ENCODE results near the gene SIRPA.

DNA sequence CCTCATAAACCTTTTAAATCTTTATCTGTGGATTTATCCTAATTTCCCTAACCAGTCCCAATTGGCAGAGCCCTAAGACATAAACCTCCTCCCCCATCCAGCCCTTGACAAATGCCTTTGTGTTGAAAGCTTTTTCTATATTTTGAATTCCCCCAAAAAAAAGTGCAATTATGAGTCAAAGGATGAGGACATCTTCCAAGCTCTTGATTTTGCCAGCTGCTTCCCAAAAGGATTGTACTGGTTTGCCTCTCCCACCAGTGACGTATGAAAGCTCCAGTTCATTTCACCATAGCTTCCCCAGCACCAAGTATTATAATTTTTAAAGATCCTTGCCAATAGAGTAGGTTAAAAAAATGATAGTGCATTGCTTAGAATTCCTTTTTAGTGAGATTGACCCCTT is 38.9 kb downstream of the SIRPA start:
- TF ChIP-seq POLR2A (IDR thresholded peaks at IDR 0.05; ENCODE audit: low read depth, low read length) (no peak), YBX1 (IDR thresholded peaks at IDR 0.05) (no peak), EP300 (IDR thresholded peaks at IDR 0.05; ENCODE audit: borderline replicate concordance in 1 of 2, control insufficient read depth in 1 of 2, low read depth in 2 of 2, low read length in 2 of 2) (no peak)
- TF ChIP-seq, protein P1, sequence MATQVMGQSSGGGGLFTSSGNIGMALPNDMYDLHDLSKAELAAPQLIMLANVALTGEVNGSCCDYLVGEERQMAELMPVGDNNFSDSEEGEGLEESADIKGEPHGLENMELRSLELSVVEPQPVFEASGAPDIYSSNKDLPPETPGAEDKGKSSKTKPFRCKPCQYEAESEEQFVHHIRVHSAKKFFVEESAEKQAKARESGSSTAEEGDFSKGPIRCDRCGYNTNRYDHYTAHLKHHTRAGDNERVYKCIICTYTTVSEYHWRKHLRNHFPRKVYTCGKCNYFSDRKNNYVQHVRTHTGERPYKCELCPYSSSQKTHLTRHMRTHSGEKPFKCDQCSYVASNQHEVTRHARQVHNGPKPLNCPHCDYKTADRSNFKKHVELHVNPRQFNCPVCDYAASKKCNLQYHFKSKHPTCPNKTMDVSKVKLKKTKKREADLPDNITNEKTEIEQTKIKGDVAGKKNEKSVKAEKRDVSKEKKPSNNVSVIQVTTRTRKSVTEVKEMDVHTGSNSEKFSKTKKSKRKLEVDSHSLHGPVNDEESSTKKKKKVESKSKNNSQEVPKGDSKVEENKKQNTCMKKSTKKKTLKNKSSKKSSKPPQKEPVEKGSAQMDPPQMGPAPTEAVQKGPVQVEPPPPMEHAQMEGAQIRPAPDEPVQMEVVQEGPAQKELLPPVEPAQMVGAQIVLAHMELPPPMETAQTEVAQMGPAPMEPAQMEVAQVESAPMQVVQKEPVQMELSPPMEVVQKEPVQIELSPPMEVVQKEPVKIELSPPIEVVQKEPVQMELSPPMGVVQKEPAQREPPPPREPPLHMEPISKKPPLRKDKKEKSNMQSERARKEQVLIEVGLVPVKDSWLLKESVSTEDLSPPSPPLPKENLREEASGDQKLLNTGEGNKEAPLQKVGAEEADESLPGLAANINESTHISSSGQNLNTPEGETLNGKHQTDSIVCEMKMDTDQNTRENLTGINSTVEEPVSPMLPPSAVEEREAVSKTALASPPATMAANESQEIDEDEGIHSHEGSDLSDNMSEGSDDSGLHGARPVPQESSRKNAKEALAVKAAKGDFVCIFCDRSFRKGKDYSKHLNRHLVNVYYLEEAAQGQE (IDR thresholded peaks at IDR 0.05; ENCODE audit: low read depth, low read length): no peak

Measured in GM12878 (cell line).